HL-60 (cell line): Measurements from ENCODE around the gene KCNG1.

ENCODE experiments used
- CTCF ChIP-seq: IDR thresholded peaks from one replicate; pipeline ENCODE4 v1.5.1; 2011; ENCODE audit warnings: low read length, control low read depth, inconsistent platforms; ENCODE audit not compliant: insufficient read depth
- GABPA ChIP-seq: IDR thresholded peaks from 2 replicates; pipeline ENCODE4 v1.6.1; 2012; ENCODE audit warnings: low read depth
- SPI1 ChIP-seq: IDR thresholded peaks from 2 replicates; pipeline ENCODE4 v1.6.1; 2012; ENCODE audit warnings: low read depth, mild to moderate bottlenecking, borderline replicate concordance

- TF ChIP-seq GABPA (no peak), CTCF (no peak), SPI1 (no peak)
Observed at GRCh38 chr20:51042064-51042463, 19.2 kb upstream of the KCNG1 start.
